NCI-H187 (cell line): ENCODE measurements around the gene SND1.
"Not testable (repeated sequence)": the region's sequence is repeated elsewhere in the genome, so short reads cannot be mapped to it uniquely, and the experiment has no call there.

Experiments
- DNase-seq, 2 experiments: peaks; one replicate each; lab custom pipeline; 2025; lab: John Stamatoyannopoulos, UW

The SND1 gene

DNA sequence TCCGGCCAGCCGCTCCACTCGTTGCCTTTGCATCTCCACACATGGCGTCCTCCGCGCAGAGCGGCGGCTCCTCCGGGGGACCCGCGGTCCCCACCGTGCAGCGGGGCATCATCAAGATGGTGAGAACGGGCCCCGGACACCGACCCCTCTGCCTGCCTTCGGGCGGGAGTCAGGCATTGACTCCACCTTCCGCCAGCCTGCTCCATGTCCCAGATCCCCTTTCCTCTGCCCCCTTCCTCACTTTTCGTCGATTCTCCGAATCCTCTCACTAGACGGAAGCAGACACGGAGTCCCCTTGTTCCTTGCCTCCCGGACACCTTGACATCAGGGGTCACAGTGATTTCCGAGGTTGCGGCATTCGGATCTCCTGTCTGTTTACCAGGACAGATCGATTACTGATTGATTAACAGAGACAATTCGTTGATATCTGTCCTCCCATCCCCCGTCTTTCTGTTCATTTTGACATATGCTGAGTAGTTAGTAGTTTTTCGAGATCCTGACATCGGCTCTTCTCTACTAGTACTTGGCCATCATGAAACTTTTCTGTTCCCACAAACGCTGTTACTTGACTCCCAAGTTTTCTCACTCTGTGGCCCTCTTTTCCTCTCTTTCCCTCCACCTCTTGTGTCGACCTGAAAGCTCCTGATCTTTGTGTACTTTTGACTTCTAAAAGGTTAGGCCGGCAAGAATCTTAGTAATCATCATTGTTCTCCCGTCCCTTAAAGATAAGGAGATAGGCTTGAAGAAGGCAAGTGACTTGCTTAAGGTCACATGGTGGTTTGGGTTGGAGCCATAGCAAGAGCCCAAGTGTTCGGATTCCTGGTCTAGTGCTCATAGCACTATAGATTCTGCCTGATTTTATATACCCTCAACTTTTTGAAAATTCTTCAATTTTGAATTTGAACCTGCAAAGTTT is 597 bp downstream of the SND1 start:
- no peak for DNase-seq

DNA sequence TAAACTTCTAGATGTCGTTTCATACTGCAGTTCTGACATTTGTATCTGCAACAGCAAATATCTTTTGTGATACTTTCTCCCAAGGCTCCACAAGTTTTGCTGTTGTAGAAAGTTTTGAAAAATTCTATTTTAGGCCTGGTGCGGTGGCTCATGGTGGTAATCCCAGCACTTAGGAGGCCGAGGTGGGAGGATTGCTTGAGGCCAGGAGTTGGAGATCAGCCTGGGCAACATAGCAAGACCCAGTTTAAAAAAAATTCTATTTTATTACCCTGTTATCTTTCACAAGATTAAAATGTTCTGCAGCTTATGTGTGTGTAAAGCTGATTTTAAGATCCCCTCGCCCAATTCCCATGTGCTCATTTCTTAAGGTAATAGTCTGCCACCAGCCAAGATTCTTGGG is 1.4 kb downstream of the SND1 start:
- DNase-seq, result no peak

DNA sequence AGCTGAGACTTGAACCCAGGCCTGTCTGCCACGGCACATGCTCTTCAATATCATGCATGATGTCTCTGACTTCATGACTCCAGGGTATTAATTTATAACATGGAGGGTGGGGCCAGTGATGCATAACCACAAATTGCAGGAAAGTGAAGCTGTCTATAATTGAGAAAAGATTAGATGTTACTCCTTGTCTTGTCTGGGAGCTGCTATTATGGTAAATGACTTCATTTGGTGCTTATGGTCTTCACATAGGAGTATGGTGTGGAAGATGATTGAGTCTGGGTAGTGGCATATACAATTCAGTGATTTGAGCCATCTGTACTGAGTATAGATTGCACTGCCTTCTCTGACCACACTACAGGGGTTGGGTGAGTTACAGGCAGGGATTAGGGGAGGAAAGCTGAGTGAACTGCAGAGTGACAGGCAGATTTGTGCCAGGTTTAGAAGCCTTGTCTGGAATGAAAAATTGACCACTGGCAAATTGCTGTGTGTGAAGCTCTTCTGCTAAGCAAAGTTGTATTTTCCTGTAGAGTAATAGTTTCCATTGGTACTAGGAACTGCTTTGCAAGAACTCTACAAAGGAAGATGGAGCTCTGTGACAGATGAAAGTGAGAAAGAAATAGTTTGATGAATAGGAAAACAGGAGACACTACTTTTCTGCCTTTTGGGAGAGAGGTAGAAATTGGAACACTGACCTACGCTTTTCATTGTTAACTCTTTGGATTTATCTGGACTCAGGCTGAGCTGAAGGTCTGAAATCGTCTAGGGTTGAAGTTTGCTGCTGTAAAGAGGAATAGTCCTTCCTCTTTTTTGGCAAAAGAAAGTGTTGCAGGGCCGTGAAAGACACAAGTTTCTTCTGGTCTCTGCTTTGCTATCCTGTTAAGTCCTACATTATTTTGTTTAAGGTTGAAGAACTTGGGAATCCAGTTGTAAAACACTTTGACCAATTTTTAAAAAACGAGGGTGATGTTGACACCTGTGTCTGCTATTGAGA is 2.7 kb downstream of the SND1 start:
- no peak for DNase-seq

DNA sequence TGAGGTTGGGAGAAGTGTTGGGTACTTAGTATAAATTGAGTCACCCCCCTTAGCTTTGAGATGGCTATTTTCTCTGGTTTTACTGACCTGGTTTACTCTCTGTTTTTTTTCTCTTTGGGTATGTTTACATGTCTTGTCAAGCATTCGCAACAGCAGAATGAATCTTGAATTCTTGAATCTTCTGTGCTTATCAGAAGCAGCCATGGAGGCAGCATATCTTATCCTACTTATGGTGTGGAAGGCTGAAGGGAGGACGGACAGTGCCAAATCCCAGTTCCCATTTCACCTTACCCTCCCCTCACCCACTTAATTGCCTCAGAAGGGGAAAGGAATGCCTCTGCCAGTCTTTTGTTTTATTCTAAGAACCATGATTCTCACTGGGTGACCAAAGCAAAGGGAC is 3.7 kb downstream of the SND1 start:
- no peak for DNase-seq

DNA sequence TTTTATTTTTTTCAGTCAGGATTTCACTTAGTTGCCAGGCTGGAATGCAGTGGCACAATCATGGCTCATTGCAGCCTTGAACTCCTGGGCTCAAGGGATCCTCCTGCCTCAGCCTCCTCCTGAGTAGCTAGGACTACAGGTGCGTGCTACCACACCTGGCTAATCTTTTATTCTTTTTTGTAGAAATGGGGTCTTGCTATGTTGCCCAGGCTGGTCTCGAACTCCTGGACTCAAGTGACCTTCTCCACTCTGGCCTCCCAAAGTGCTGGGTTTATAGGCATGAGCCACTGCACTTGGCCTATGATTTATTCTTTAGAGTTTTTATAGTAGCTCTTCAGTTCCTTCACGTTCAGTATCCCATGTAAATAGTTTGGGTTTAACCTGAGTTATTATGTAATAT is 5.5 kb downstream of the SND1 start:
- no peak for DNase-seq

DNA sequence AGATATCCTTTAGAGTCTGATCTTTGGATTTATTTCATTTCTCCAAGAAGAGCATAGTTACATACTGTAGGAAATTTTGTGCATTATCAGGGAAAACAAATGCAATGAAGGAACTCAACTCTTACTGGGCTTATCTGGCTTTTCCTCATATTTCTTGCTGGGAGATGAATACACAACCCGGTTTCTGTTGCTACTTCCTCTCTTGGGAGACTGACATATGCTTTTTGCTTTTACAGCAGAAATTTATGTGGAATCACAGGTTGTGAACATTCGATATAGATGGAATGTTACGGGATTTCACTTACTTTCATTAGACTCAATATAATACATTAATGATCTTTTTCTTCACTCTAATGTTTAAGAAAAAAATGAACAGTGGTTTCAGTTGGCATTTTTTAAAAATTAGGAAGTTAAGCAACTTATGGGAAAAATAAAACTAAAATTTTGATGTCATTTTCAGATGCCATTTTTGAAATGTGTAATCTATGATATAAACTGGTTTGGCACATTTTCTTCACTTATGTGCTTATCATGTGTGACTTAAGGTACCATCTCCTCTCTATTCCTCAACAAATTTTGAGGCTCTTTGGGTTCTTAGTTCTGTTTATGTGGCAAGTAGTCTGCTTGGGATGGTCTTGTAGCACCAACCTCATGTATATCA is 7.1 kb downstream of the SND1 start:
- no peak for DNase-seq

DNA sequence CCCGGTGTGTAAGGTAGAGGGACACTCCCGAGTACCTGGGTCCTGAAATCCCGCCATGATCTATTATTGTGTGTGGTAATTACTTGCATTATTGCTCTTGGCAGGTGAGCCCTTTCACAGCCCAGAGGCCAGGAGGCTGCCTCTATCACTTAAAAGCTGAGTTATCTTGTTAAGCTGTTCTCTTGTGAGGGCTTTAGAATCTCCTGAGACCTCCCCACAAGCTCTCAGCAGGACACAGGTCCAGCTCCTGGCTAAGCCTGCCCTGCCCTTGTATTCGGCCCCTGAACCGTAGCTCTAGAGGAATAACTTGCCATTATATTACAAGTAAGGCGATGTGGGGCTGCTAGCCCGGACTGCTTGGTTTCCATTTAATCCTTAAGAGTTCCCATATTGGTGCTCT is 13.9 kb downstream of the SND1 start:
- DNase-seq, result no peak

DNA sequence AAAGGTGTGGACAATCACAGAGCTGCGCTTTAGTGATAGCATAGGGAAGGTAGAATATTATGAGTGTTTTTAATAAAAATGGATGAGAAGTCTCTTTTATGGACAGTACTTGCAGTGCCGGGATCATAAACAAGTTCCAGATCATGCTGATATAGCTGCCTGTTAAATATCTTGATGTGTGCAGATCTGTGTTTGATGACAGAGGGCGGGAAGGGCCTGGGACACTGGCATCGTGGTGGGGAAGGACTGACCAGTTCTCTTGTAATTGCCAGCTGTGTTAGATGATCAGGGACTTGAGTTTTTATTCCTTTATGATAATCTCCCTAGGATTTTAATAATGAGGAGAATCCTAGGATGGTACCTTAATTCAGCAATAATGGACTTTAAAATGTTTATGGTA is 14.6 kb downstream of the SND1 start:
- no peak for DNase-seq

DNA sequence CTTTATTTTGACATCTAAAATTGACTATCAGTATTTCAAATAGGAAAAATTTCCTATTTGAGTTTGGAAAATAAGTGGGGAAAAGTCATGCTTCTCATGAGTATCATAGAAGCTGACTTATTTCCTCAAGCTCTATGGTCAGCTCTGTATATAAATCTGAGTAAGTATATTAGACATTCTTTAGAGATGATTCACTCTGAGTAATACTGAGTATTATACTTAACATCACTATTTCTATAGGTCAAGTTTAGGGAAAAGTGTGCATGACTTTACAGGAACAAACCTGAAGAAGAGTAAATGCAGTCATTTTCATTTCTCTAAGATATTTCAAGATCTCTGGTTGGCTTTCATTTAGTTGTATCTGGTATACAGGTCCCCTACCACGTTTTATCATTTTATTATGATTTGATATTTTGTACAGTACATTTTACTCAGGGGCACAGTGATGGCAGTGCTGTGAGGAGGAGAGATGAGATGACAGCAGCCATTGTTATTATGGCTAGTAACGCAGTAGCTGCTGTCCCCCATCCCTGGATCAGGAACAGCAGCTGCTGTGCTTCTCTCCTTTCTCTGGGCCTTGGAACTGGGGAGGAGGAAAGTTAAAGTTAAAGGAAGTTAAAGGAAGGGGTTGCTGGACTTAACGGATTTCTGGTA is 15.2 kb downstream of the SND1 start:
- DNase-seq, result no peak

DNA sequence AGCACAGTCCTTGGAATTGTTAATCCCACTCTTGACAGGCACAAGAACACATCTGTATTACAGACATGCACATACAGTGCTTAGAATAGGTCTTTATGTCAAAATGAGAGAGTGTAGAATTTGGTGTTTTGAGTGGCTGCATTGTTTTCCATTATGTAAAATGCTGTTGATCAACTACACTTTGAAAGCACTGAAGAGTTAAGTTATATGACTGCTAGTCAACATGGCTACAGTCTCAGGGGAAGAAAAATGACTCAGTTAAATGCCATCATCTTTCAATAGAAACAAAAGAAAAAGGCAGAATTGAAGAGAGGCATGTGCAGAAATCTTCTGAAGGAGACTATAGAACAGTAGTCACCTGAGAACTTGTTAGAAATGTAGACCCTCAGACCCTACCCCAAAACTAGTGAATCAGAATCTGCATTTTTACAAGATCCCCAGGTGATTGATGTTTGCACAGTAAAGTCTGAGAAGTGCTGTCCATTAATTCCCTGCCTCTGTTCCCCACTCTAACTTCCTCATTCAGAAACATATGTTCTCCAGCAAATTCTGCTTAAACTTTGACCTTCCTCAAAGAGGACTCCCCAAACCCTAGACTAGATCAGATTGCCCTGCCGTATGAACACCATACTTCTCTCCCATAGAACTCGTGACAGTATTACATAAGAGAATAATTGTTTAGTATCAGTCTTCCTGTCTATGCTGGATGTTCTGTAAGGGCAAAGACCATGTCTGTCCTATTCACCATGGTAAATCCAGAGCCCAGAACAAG is 16.0 kb downstream of the SND1 start:
- no peak for DNase-seq

DNA sequence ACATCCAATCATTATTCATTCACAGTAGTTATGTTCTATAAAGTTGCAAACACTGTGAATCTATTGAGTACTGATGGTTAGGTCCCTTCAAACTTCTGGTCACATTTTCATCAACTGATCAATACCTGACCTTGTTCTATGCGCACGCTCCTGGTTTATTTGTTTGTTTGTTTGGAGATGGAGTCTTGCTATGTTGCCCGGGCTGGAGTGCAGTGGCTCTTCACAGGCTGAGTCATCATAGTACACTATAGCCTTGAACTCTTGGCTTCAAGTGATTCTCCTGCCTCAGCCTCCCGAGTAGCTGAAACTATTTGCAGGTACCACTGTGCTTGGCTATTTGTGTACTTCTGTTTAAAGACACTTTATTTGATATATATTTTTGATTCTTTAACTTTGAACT is 19.3 kb downstream of the SND1 start:
- DNase-seq, result no peak

DNA sequence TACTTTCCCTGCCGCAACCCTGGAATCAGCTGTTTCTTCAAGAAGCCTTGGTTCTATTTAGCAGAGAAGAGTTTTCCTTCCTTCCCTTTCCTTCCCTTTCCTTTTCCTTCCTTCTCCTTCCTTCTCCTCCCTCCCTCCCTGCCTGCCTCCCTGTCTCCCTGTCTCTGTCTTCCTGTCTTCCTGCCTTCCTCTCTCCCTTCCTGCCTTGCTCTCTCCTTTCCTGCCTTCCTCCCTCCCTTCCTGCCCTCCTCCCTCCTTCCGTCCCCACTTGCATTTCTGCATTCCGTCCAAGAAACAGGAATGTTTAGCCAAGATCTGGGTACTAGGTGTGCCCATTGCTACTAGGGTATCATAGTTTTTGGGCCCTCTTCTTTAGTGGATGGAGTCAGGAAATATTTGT is 21.9 kb downstream of the SND1 start:
- DNase-seq, result no peak

DNA sequence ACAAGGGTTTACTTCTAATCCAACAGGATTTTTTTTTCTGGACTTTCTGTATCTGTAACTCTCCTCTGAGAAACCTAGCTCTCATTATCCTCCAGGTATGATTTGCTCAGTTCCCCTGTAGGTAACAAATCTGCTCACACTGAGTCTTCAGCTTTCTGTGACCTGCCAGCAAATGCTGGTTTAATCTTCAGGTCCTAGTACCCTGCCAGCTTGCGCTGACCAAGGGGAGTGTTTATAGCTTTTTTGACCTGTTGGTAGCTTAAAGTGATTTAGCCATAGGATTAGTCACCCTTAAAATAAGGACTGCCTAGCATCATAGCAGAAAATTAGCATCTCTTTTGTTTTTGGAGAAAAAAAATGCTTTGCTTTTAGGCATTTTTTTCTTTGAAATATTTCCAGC is 22.4 kb downstream of the SND1 start:
- DNase-seq, result no peak

DNA sequence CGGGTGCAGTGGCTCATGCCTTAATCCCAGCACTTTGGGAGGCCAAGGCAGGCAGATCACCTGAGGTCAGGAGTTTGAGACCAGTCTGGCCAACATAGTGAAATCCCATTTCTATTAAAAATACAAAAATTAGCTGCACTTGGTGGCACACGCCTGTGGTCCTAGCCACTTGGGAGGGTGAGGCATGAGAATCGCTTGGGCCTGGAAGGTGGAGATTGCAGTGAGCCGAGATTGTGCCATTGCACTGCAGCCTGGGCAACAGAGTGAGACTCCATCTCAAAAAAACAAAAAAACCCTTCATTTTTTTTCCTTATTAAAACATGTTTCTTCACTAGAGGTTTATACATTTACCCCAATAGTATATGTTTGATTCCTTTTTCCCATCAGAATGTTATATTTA is 22.9 kb downstream of the SND1 start:
- not testable (repeated sequence) for DNase-seq

DNA sequence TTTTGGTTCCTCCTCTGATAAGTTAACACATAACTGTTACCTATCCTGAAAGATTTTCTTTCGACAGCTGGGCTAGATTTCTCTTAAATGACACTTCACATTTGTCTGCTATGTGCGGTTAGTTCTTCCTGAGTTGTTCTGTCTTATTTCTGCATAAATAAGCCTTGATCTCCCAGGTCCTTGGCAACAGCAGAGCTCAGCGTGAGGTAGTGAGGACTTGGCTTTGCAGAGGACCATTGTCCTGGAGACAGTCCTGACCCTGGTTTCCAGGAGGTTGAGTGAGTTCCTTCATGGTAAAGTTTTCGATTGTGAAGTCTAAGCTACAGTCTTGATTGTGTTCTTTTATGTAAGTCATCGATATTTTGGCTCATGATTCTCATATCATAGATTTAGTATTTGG is 23.7 kb downstream of the SND1 start:
- DNase-seq, result no peak

DNA sequence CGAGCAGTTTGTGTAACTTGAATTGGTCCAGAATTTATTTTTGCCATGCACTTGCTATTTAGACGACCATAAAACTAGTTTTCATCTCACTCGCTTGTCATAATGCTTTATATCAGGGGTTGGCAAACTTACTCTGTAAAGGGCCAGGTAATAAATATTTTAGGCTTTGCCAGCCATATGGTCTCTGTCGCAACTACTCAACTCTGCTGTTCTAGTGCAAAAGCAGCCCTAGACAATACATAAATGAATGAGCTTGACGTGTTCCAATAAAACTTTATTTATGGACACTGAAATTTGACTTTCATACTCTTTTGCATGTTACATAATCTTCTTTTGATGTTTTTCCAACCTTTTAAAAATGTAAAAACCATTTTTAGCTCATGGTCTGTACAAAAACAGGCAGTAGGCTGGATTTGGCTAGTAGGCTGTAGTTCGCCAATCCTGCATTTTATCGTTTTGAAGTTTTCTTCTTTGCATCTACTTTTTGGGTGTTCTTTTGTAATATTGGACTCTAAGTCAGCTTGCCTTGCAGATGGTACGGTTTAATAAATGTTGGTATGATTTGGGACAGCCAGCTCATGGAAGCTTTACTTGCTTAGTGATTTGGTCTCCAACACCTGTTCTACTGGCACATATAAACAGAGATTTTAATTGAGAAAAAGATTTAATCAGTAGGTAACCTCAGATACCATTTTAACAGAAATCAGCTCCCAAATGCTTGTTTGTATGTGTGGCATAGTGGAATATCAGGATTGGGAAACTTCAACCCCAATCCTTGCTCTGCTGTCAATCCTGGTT is 25.6 kb downstream of the SND1 start:
- no peak for DNase-seq

DNA sequence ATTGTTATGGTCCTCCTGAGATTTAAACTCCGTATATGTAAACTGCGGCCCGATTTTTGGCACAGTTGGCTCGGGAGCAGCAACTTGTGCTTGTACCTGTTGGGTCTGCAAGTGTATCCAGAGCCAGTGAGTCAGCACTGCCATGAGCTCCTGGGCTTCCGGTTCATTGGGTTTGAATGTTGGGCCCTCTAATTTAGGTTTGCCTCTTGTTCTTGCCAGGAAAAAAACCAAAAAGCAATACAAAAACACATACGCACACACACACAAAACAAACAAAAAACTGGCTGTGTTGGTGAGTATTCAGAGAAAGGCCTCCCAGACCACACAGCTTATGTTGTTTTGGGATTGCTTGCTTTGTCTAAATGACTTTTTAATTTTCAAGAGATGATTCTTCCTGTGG is 26.3 kb downstream of the SND1 start:
- DNase-seq, result no peak

DNA sequence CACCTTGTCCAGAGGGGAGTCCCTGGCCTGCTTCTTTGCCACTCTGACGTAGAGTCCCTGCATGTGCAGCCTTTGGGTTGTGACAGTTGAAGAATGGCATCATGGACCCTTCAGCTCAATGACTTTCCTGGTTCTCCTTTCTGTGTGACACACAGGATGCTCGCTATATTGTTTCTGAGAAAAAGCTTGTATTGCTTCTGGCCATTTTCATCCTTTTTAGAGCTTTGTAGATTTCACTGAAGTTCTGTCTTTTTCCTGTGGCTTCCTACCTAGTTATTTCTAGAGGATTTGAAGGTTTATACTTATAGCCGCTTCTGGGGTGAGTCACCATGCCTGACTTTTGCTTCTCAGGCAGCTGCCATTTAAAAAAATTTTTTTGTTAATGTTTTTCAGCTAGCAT is 27.0 kb downstream of the SND1 start:
- no peak for DNase-seq

DNA sequence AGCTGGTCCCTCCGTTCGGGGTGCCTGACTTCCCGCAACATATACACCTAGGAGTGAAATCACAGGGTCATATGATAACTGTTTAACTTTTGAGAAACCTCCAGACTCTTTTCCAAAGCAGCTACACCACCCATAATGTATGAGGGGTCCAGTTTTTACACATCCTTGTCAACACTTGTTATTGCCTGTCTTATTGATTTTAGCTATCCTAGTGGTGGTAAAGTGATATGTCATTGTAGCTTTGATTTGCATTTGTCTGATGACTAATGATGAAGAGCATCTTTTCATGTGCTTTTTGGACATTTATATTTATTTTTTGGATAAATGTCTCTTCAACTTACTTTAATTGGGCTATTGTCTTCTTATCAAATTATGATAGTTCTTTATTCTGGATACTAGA is 29.0 kb downstream of the SND1 start:
- DNase-seq, result no peak

DNA sequence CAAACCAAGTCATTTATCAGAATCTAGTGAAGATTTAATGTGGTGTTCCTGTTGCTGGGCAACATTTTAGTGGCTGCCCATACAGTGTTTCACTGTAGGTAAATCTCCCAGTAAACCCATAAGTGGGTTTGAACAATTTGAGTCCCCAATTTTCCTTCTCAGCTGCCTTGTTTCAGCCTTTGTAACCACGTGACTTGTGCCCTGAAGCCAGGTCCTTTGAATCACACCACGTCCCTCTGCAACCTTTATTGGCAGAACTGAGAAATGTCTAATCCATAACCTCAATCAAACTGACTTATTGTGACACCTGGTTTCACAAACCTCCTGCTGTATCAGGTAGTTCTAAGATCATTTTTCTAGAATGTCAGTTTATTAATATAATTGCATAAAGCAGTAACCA is 30.1 kb downstream of the SND1 start:
- no peak for DNase-seq
